Suprapubic skin (tissue), 4 donors: ENCODE measurements around the gene MDFIC. TPM values are rescaled to one million over a fixed set of nuclear protein-coding genes. Genes with fewer than 3 reads are reported as not detected.

Experiments
- DNase-seq, 2 donors: peaks; one replicate each; pipeline ENCODE4 v3.0.0-alpha.2; 2019; ENCODE audit warnings: low spot score in 2 of 2
- H3K27ac ChIP-seq: fragments of 200-600 bp; sonication (generic); one replicate; pipeline ENCODE4 v1.5.1; 2019
- H3K27me3 ChIP-seq: fragments of 200-600 bp; sonication (generic); one replicate; pipeline ENCODE4 v1.5.1; 2019
- H3K36me3 ChIP-seq: fragments of 200-600 bp; sonication (generic); one replicate; pipeline ENCODE4 v1.5.1; 2019
- H3K4me1 ChIP-seq: fragments of 200-600 bp; sonication (generic); one replicate; pipeline ENCODE4 v1.5.1; 2019
- H3K4me3 ChIP-seq: fragments of 200-600 bp; sonication (generic); one replicate; pipeline ENCODE4 v1.5.1; 2019; ENCODE audit warnings: mild to moderate bottlenecking
- H3K9me3 ChIP-seq: fragments of 200-600 bp; sonication (generic); one replicate; pipeline ENCODE4 v1.5.1; 2019
- EP300 ChIP-seq: sonication (generic); formaldehyde crosslinking; IDR thresholded peaks from one replicate; pipeline ENCODE4 v1.6.1; 2017; ENCODE audit warnings: antibody characterized with exemption
- POLR2A ChIP-seq, 2 donors: fragments of 450-650 bp; IDR thresholded peaks; one replicate each; pipeline ENCODE4 v1.6.1; 2017; ENCODE audit warnings: antibody characterized with exemption in 2 of 2, mild to moderate bottlenecking in 2 of 2, moderate library complexity in 2 of 2
- POLR2AphosphoS5 ChIP-seq, 3 donors: sonication (generic); formaldehyde crosslinking; IDR thresholded peaks; one replicate each; pipeline ENCODE4 v1.6.1; 2017; ENCODE audit warnings: antibody characterized with exemption in 3 of 3
- WGBS: methylation state at CpG from one replicate; pipeline ENCODE4 v1.1.5; 2018; 5-methylcytosine and 5-hydroxymethylcytosine counted together
- total RNA-seq, 4 donors: library from RNA; depleted of rRNA; stranded (reverse); fragments of >200 nt; gene quantifications; one replicate each; pipeline ENCODE4 v1.1.0, GENCODE V29; 2016
- TF ChIP-seq, protein P1 (sequence below), 2 donors: fragments of 200-600 bp in 1 of 2; fragments of 450-650 bp in 1 of 2; sonication (generic) in 1 of 2; IDR thresholded peaks; one replicate each; pipeline ENCODE4 v1.5.1; 2016 to 2019; ENCODE audit warnings: antibody characterized with exemption in 2 of 2, mild to moderate bottlenecking in 1 of 2, moderate library complexity in 1 of 2

Gene MDFIC
- total RNA-seq, 4 donors from 2014 or later, result 15.7 to 37.8 (median 28.1) TPM

DNA sequence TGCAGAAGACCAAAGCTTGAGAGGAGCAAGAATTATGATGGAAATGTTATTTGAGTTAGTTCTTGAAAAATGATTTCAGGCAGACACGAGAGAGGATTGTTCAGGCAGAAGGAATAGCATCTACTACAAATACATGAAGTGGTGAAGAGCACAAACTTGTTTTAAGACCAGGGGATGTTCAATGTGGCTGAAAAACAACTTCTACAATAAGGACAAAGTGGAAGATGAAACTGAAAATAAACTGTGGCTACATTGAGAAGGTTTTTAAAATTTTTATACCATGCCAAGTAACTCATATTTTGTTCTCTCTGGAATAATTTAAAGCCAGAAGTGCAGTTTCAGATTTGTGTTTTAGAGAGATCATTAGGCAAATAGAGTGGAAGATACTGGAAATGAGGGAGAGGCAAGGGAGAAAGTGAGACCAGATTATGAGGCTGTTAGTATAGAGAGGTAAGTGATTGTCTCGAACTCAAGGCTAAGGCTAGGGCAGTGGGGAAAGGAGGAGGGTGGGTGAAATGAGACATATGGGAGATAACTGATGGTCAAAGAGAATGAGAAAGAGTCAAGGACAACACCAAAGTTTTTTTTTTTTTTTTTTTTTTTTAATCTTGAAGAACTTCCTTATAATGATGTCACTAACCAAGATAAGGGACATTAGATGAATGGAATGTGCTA lies 115.4 kb downstream of the MDFIC start:
- WGBS, result 92% methylated on average over 2 of the region's 2 CpGs

GRCh38 chr7:115038158-115038557 lies 116.3 kb downstream of the MDFIC start:
- Histone ChIP-seq H3K9me3 (no peaks in the 10 kb centered on the region), H3K27ac (no peak overlapping the region), H3K4me1 (no peaks in the 10 kb centered on the region), H3K27me3 (no peaks in the 10 kb centered on the region), H3K36me3 (no peaks in the 10 kb centered on the region), H3K4me3 (no peak overlapping the region)
- no peak for DNase-seq
- WGBS, result 90% methylated on average over 4 of the region's 4 CpGs
- TF ChIP-seq POLR2AphosphoS5 (IDR thresholded peaks at IDR 0.05), result no peak
- TF ChIP-seq EP300, result no peak
- no peak for TF ChIP-seq POLR2A (IDR thresholded peaks at IDR 0.05)
- TF ChIP-seq, protein P1, sequence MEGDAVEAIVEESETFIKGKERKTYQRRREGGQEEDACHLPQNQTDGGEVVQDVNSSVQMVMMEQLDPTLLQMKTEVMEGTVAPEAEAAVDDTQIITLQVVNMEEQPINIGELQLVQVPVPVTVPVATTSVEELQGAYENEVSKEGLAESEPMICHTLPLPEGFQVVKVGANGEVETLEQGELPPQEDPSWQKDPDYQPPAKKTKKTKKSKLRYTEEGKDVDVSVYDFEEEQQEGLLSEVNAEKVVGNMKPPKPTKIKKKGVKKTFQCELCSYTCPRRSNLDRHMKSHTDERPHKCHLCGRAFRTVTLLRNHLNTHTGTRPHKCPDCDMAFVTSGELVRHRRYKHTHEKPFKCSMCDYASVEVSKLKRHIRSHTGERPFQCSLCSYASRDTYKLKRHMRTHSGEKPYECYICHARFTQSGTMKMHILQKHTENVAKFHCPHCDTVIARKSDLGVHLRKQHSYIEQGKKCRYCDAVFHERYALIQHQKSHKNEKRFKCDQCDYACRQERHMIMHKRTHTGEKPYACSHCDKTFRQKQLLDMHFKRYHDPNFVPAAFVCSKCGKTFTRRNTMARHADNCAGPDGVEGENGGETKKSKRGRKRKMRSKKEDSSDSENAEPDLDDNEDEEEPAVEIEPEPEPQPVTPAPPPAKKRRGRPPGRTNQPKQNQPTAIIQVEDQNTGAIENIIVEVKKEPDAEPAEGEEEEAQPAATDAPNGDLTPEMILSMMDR (IDR thresholded peaks at IDR 0.05), result no peak

More for the DNA sequence above, 115.4 kb downstream of the MDFIC start:
- H3K27ac ChIP-seq, result no peak overlapping the region
- no peak overlapping the region for H3K4me3 ChIP-seq
- no peak for DNase-seq
- no peaks in the 10 kb centered on the region for H3K27me3 ChIP-seq
- H3K9me3 ChIP-seq, result no peaks in the 10 kb centered on the region
- no peaks in the 10 kb centered on the region for H3K4me1 ChIP-seq
- no peaks in the 10 kb centered on the region for H3K36me3 ChIP-seq
- TF ChIP-seq, protein P1 (IDR thresholded peaks at IDR 0.05), result no peak
- TF ChIP-seq EP300 (no peak), POLR2AphosphoS5 (IDR thresholded peaks at IDR 0.05) (no peak), POLR2A (IDR thresholded peaks at IDR 0.05) (no peak)

DNA sequence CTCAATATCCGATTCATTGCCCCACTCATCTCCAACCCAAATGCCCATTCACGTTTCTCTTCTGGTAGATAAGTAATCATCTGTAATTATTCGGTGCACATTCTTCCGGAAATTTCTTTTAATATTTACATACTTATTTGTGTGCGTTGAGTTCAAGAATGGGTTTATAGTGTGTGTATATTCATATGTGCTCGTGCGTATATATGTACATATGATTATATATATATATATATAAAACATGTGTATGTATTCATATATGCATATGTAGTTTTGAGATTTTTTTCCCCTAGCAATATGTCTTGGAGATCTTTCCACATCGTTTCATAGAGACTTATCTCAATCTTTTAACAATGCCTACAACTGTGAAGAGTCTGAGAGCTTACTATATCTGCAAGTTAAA lies 118.2 kb downstream of the MDFIC start:
- no peaks in the 10 kb centered on the region for H3K27me3 ChIP-seq
- no peak overlapping the region for H3K4me3 ChIP-seq
- 77% methylated on average over 8 of the region's 8 CpGs for whole genome bisulfite sequencing
- no peaks in the 10 kb centered on the region for H3K36me3 ChIP-seq
- H3K9me3 ChIP-seq, result no peaks in the 10 kb centered on the region
- no peak for DNase-seq
- TF ChIP-seq EP300 (no peak), POLR2A (IDR thresholded peaks at IDR 0.05) (no peak), POLR2AphosphoS5 (IDR thresholded peaks at IDR 0.05) (no peak)
- TF ChIP-seq, protein P1 (IDR thresholded peaks at IDR 0.05), result no peak
- no peaks in the 10 kb centered on the region for H3K4me1 ChIP-seq
- no peak overlapping the region for H3K27ac ChIP-seq

DNA sequence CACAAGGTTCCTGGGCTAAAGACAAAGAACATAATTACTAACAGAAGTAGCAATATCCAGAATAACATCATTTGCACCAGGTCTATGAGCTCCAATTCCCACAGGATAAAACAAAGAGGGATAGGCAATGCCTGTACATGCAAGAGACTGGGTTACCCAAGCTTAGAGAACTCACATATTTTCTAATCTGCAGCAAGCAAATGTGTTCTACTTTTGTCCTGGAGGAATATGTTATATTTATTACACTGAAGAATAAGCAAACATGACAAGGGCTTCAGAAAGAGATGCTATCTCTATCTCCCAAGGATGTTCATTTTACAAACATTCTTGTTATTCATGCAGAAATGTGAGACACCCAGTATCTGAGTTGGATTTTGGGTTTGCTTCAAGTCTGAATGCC lies 118.6 kb downstream of the MDFIC start:
- Histone ChIP-seq H3K36me3 (no peaks in the 10 kb centered on the region), H3K27ac (no peak overlapping the region), H3K9me3 (no peaks in the 10 kb centered on the region), H3K4me3 (no peak overlapping the region), H3K27me3 (no peaks in the 10 kb centered on the region), H3K4me1 (no peaks in the 10 kb centered on the region)
- DNase-seq, result no peak
- no peak for TF ChIP-seq POLR2AphosphoS5 (IDR thresholded peaks at IDR 0.05)
- TF ChIP-seq, protein P1 (IDR thresholded peaks at IDR 0.05), result no peak
- TF ChIP-seq POLR2A (IDR thresholded peaks at IDR 0.05), result no peak
- no peak for TF ChIP-seq EP300

- H3K36me3 ChIP-seq, result no peaks in the 10 kb centered on the region
- no peak for DNase-seq
- TF ChIP-seq POLR2A (IDR thresholded peaks at IDR 0.05), result no peak
- TF ChIP-seq, protein P1 (IDR thresholded peaks at IDR 0.05), result no peak
- TF ChIP-seq EP300, result no peak
- TF ChIP-seq POLR2AphosphoS5 (IDR thresholded peaks at IDR 0.05), result no peak
- H3K4me3 ChIP-seq, result no peak overlapping the region
- H3K27me3 ChIP-seq, result no peaks in the 10 kb centered on the region
- H3K27ac ChIP-seq, result no peak overlapping the region
- WGBS, result 60% methylated on average over 2 of the region's 2 CpGs
- H3K9me3 ChIP-seq, result no peaks in the 10 kb centered on the region
- H3K4me1 ChIP-seq, result no peaks in the 10 kb centered on the region
These were observed 120.7 kb downstream of the MDFIC start for GRCh38 chr7:115042596-115042995.
